Mesothelial cell of epicardium (in vitro differentiated cells): Measurements from ENCODE around the gene JAM3. TPM values are rescaled to one million over a fixed set of nuclear protein-coding genes. Genes with fewer than 3 reads are reported as not detected.
"Not testable (repeated sequence)": the region's sequence is repeated elsewhere in the genome, so short reads cannot be mapped to it uniquely, and the experiment has no call there.

Source experiments
- DNase-seq, 2 experiments: peaks; one replicate each; pipeline ENCODE4 v3.0.0; 2021; ENCODE audit warnings: low spot score in 2 of 2; ENCODE audit not compliant: unreplicated experiment in 2 of 2
- H3K27ac Mint-ChIP-seq: 2 replicates; pipeline ENCODE4 v1.8.0; 2021; ENCODE audit warnings: mixed read lengths
- H3K27me3 Mint-ChIP-seq: 2 replicates; pipeline ENCODE4 v1.8.0; 2021; ENCODE audit warnings: low read depth, mixed read lengths
- H3K36me3 Mint-ChIP-seq: 2 replicates; pipeline ENCODE4 v1.8.0; 2021; ENCODE audit warnings: mixed read lengths
- H3K4me1 Mint-ChIP-seq: 2 replicates; pipeline ENCODE4 v1.8.0; 2021; ENCODE audit warnings: mixed read lengths
- H3K4me3 Mint-ChIP-seq: 2 replicates; pipeline ENCODE4 v1.8.0; 2021; ENCODE audit warnings: mild to moderate bottlenecking, moderate library complexity, mixed read lengths
- H3K9me3 Mint-ChIP-seq: 2 replicates; pipeline ENCODE4 v1.8.0; 2021; ENCODE audit warnings: mixed read lengths
- total RNA-seq: library from RNA; stranded (reverse); gene quantifications from 3 replicates; pipeline ENCODE4 v1.2.1, GENCODE V29; 2021
- TF ChIP-seq, protein P1 (sequence below): fragments of 200-600 bp; sonication (generic); IDR thresholded peaks from one replicate; pipeline ENCODE4 v1.5.0; 2021; ENCODE audit warnings: antibody characterized with exemption; ENCODE audit not compliant: unreplicated experiment

Gene JAM3
- total RNA-seq, 1 donor from 2014 or later = 36.2 TPM

DNA sequence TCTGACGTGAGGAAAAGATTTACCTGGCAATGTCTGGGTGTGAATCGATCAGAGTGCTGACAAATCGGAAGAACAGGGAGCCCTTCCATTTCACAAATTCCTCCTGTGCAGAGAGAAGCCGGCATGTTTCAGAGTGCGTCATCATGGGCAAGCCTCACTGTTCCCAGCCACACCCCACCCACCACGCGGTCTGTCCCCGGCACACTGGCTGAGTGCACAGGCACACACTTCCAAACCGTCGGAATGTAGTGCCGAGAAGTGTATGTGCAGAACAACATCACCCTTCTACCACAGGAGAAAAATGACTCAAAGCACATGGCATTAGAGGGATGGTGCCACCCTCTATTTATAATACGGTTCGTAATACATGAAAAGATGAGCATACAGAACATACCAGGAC is 107.4 kb downstream of the JAM3 start:
- no peak for DNase-seq
- Mint-ChIP-seq H3K4me3 (no peak overlapping the region), H3K4me1 (no peaks in the 10 kb centered on the region), H3K9me3 (no peaks in the 10 kb centered on the region), H3K27me3 (no peaks in the 10 kb centered on the region), H3K36me3 (peaks cover 23% of the 10 kb centered on the region), H3K27ac (no peak overlapping the region)
- TF ChIP-seq, protein P1, sequence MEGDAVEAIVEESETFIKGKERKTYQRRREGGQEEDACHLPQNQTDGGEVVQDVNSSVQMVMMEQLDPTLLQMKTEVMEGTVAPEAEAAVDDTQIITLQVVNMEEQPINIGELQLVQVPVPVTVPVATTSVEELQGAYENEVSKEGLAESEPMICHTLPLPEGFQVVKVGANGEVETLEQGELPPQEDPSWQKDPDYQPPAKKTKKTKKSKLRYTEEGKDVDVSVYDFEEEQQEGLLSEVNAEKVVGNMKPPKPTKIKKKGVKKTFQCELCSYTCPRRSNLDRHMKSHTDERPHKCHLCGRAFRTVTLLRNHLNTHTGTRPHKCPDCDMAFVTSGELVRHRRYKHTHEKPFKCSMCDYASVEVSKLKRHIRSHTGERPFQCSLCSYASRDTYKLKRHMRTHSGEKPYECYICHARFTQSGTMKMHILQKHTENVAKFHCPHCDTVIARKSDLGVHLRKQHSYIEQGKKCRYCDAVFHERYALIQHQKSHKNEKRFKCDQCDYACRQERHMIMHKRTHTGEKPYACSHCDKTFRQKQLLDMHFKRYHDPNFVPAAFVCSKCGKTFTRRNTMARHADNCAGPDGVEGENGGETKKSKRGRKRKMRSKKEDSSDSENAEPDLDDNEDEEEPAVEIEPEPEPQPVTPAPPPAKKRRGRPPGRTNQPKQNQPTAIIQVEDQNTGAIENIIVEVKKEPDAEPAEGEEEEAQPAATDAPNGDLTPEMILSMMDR = no peak

DNA sequence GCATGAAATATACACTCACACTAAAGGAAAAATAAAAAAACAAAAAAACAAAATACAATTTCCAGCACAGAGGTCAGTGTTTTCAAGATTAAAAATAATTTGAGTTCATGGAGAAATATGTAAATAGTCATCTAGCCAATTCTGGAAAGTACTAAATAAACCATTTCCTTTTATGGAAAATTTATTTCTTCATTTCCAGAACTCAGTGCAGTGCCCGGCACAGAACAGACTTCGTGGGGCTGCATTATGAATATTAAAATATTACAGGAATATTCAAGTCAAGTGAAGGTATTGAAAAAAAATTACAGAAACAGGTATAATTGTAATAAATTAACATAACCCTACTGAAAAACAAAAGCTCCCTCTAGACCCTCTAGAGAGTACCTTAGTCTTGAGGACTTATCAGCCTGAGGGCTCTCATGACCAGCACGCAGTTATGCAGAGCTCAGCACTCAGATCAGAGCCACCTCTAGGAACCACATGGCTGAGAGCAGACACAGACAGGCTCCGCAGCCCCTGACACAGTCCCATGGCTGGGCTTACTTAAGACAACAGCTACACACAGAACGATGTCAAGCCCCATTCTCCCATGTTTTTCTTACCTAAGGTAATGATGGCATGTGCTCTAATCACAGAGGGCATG is 109.3 kb downstream of the JAM3 start:
- Mint-ChIP-seq H3K27me3 (no peaks in the 10 kb centered on the region), H3K9me3 (no peaks in the 10 kb centered on the region), H3K4me3 (no peak overlapping the region), H3K36me3 (peaks cover 18% of the 10 kb centered on the region), H3K4me1 (no peaks in the 10 kb centered on the region), H3K27ac (no peak overlapping the region)
- DNase-seq = no peak
- TF ChIP-seq, protein P1 = no peak

DNA sequence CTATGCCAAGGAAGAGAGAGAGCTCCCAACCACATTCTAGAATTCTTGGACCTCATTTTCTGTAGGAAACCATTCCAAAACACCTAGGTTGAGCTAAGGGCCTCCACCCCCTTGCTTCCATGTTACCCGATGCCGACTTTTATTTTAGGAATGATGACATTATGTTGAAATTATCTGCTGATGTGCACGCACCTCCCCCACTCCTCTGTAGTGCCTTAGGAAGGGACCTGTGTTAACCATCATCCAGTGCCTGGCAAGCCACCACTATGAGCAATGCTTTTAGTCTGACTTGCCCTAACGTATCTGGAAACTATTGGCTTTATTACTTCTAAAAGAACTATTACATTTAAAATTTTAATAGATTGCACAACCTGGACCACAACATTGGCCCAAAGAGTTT is 112.8 kb downstream of the JAM3 start:
- TF ChIP-seq, protein P1 = no peak
- Mint-ChIP-seq H3K27me3 (no peaks in the 10 kb centered on the region), H3K36me3 (peaks cover 15% of the 10 kb centered on the region), H3K4me3 (no peak overlapping the region), H3K27ac (no peak overlapping the region), H3K9me3 (no peaks in the 10 kb centered on the region), H3K4me1 (no peaks in the 10 kb centered on the region)
- DNase-seq = no peak

DNA sequence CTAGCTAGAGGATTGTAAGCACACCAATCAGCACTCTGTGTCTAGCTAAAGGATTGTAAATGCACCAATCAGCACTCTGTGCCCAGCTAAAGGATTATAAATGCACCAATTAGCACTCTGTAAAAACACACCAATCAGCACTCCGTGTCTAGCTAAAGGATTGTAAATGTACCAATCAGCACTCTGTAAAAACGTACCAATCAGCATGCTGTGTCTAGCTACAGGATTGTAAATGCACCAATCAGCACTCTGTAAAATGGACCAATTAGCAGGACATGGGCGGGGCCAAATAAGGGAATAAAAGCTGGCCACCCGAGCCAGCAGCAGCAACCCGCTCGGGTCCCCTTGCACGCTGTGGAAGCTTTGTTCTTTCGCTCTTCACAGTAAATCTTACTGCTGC is 119.2 kb downstream of the JAM3 start:
- peaks cover 10% of the 10 kb centered on the region for H3K9me3 Mint-ChIP-seq
- not testable (repeated sequence) for H3K4me3 Mint-ChIP-seq, H3K27ac Mint-ChIP-seq, DNase-seq, H3K27me3 Mint-ChIP-seq, H3K4me1 Mint-ChIP-seq
- peaks cover 58% of the 10 kb centered on the region for H3K36me3 Mint-ChIP-seq

DNA sequence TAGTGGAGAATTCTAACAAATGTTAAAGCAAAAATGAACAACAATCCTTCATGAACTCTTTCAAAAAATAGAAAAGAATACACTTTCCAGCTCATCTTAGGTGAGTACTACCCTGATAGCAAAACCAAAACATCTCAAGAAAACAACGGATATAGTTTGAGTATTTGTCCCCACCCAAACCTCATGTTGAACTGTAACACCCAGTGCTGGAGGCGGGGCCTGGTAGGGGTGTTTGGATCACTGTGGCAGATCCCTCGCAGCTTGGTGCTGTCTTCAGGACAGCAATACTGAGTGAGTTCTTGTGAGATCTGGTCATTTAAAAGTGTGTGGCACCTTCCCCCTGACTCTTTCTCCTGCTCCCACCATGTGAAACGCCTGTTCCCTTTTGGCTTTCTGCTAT is 127.9 kb downstream of the JAM3 start:
- H3K36me3 Mint-ChIP-seq = peaks cover 47% of the 10 kb centered on the region
- TF ChIP-seq, protein P1 = no peak
- H3K4me3 Mint-ChIP-seq = no peak overlapping the region
- H3K27me3 Mint-ChIP-seq = no peaks in the 10 kb centered on the region
- DNase-seq = no peak
- no peaks in the 10 kb centered on the region for H3K4me1 Mint-ChIP-seq
- H3K27ac Mint-ChIP-seq = no peak overlapping the region
- no peaks in the 10 kb centered on the region for H3K9me3 Mint-ChIP-seq

DNA sequence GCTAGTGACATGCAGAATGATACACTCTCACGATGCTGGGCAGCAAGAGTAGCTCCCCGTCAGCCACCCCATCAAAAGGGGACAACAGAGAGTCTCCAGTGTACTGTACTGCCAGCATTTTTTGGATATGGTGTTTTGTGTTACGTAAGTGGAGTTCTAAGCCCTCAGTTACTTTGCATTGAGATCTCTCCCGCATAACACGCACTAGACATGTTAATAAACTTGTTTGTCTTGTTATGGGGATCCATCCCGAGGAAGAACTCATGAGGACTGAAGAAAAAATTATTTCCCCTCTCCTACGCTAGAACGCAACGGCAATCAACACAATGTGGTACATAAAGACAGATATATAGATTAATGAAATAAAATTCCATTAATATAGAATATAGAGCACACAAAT is 130.7 kb downstream of the JAM3 start:
- TF ChIP-seq, protein P1 = no peak
- Mint-ChIP-seq H3K27ac (no peak overlapping the region), H3K9me3 (no peaks in the 10 kb centered on the region), H3K4me1 (no peaks in the 10 kb centered on the region), H3K36me3 (peaks cover 45% of the 10 kb centered on the region), H3K4me3 (no peak overlapping the region), H3K27me3 (no peaks in the 10 kb centered on the region)
- no peak for DNase-seq
